T-helper 1 cell treated with Interleukin-12 subunit alpha and Interleukin-12 subunit beta and Interleukin-4 antibody, amounts not matched to agents 30 μg/mL and 1 μg/mL, for 36 hours (primary cell): ENCODE measurements around the gene NADSYN1.

Experiments used
- H3K27ac Mint-ChIP-seq: one replicate; pipeline ENCODE4 v1.8.0; 2021; ENCODE audit warnings: mild to moderate bottlenecking, mixed read lengths
- H3K27me3 Mint-ChIP-seq: one replicate; pipeline ENCODE4 v1.8.0; 2021; ENCODE audit warnings: low read depth, mixed read lengths
- H3K36me3 Mint-ChIP-seq: one replicate; pipeline ENCODE4 v1.8.0; 2021; ENCODE audit warnings: low read depth, mixed read lengths
- H3K4me1 Mint-ChIP-seq: one replicate; pipeline ENCODE4 v1.8.0; 2021; ENCODE audit warnings: low read depth, mixed read lengths
- H3K4me3 Mint-ChIP-seq: one replicate; pipeline ENCODE4 v1.8.0; 2021; ENCODE audit warnings: mild to moderate bottlenecking, moderate library complexity, mixed read lengths
- H3K9me3 Mint-ChIP-seq: one replicate; pipeline ENCODE4 v1.8.0; 2021; ENCODE audit warnings: mixed read lengths

Gene NADSYN1

DNA sequence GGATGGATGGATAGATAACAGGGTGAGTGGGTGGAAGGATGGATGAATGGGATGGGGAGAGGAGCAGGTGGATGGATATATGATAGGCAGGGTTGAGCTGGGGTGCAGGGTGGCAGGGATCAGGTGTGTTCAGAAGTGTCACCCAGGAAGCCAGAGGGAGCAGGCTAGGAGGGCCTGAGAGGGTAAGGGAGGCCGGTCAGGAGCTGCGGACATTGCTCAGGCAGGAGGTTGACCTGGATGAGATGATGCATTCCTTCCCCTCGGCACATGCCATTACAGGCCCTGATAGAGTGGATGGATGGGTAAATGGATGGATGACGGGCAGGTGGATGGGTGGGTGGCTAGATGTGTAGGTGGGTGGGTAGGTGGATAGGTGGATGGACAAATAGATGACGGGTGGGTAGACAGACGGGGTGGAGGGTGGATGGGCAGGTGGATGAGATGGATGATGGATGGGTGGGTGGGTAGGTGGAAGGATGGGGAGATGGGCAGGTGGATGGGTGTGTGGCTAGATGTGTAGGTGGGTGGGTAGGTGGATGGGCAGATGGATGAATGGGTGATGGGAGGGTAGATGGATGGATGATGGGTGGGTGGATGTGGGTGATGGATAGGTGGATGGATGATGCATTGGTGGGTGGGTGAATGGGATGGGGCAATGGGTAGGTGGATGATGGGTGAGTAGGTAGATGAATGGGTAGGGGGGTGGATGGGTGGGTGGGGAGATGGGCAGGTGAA, 12.8 kb upstream of the NADSYN1 start:
- H3K27me3 Mint-ChIP-seq = no peaks in the 10 kb centered on the region
- no peaks in the 10 kb centered on the region for H3K9me3 Mint-ChIP-seq
- H3K4me1 Mint-ChIP-seq = peaks cover 5% of the 10 kb centered on the region
- no peak overlapping the region for H3K27ac Mint-ChIP-seq
- H3K36me3 Mint-ChIP-seq = peaks cover 44% of the 10 kb centered on the region
- no peak overlapping the region for H3K4me3 Mint-ChIP-seq

DNA sequence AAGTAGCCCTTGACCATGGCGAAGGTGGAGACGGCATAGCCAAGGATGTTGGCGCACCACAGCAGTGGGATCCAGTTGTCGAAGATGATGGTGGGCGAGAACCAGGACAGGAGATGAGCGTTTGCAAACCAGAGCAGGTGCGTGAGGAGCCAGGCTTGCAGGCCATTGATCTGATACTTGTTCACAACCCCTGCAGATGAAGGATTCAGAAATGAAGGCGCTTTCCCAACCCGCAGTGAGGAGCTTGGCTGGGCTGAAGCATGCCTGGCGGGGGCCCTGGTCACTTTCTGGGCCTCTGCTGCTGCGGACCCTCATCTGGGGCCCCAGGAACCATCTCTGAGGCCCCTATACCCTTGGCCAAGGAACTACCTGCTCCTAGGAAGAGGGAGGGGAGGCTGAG, 11.8 kb upstream of the NADSYN1 start:
- Mint-ChIP-seq H3K27me3 (no peaks in the 10 kb centered on the region), H3K9me3 (peaks cover 6% of the 10 kb centered on the region), H3K27ac (no peak overlapping the region), H3K36me3 (peaks cover 53% of the 10 kb centered on the region), H3K4me3 (no peak overlapping the region), H3K4me1 (peaks cover 7% of the 10 kb centered on the region)

DNA sequence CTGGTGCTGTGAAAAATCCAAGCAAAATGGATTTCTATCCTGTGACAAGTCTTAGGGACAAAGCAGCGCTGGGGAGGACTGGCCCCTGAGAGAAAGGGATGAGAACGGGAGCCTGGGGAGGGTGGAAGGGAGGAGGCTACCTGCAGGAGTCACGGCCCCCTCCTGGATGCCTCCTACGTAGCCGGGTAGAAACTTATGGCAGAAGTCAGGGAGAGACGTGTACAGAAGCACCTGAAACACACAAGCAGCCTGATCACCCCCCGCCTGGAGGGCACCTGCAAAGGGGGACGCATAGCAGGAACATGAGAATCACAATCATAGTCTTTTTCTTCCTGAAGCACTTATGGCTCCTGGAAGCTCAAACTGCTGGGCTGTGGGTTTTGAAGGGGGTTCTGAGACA, 10.9 kb upstream of the NADSYN1 start:
- H3K4me1 Mint-ChIP-seq = peaks cover 14% of the 10 kb centered on the region

DNA sequence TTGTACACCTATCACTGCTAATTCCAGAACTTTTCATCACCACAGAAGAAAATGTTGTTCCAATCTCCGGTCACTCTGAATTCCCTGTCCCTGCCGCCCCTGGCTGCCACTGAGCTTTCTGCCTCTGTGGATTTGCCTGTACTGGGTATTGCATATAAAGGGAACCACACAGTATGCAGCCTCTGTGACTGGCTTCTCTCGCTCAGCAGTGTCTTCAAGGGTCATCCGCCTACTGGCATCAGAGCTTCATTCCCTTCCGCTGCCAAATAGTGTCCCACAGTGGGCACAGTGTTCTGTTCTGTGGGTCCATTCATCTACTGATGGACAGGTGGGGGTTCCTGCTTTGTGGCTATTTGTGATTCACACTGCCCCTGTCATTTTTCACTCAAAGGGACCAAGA, 10.1 kb upstream of the NADSYN1 start:
- H3K4me1 Mint-ChIP-seq = peaks cover 19% of the 10 kb centered on the region
- H3K4me3 Mint-ChIP-seq = no peak overlapping the region
- peaks cover 9% of the 10 kb centered on the region for H3K9me3 Mint-ChIP-seq
- no peak overlapping the region for H3K27ac Mint-ChIP-seq
- H3K27me3 Mint-ChIP-seq = no peaks in the 10 kb centered on the region
- peaks cover 60% of the 10 kb centered on the region for H3K36me3 Mint-ChIP-seq

More for the DNA sequence above, 10.9 kb upstream of the NADSYN1 start:
- H3K27ac Mint-ChIP-seq = no peak overlapping the region
- H3K9me3 Mint-ChIP-seq = peaks cover 9% of the 10 kb centered on the region
- H3K27me3 Mint-ChIP-seq = no peaks in the 10 kb centered on the region
- H3K36me3 Mint-ChIP-seq = peaks cover 59% of the 10 kb centered on the region
- no peak overlapping the region for H3K4me3 Mint-ChIP-seq

DNA sequence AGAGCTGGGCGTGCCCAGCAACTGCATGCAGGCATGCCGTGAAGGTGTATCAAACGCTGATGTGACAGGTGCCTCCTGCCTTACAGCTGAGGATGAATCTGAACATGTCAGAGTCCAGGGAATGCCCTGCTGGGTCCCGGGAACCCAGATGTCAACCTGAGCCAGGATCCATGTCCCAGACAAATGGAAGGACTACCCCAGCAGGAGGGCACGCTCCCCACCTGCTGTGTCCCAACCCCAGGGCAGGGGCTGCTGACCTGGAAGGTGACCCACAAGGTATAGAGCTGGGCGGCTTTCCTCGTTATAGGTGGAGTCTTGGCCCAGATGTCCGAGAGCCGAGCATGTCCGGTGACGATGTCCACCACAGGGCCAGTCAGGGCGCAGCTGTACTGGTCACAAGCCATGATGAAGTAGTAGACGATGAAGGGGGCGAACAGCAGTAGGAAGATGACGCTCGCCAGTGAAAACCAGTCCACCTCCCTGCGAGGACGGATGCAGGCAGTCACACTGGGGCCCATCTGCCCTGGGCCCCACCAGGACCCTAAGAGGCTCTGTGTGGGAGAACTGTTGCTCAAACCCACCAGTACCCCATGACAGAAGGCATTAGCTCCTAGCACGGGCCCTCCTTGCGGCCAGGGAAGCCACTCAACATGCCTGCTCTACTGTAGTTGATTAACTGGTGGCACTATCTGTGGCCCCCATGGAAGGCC, 9.1 kb upstream of the NADSYN1 start:
- H3K27ac Mint-ChIP-seq = no peak overlapping the region
- H3K9me3 Mint-ChIP-seq = peaks cover 9% of the 10 kb centered on the region
- peaks cover 60% of the 10 kb centered on the region for H3K36me3 Mint-ChIP-seq
- H3K4me3 Mint-ChIP-seq = no peak overlapping the region
- no peaks in the 10 kb centered on the region for H3K27me3 Mint-ChIP-seq
- H3K4me1 Mint-ChIP-seq = peaks cover 19% of the 10 kb centered on the region

DNA sequence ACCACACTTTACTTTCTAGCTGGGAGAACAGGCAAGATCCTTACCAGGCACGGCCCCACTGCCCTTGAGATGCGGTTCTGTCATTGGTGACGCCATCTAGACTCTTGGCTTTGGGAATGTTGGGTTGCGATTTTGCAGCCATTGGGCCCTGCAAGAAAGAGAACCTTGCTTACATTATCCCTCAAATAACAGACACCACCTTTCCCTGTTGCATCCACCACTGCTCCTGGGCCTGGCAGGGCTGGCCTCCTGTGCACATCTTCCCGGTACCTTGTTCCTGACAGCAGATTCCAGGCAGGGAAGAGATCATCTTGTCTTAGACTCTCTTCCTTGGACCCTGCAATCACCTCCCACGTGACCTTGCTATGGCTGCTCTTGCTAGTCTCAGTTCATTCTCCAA, 8.2 kb upstream of the NADSYN1 start:
- Mint-ChIP-seq H3K4me1 (peaks cover 25% of the 10 kb centered on the region), H3K27ac (no peak overlapping the region), H3K36me3 (peaks cover 54% of the 10 kb centered on the region)

DNA sequence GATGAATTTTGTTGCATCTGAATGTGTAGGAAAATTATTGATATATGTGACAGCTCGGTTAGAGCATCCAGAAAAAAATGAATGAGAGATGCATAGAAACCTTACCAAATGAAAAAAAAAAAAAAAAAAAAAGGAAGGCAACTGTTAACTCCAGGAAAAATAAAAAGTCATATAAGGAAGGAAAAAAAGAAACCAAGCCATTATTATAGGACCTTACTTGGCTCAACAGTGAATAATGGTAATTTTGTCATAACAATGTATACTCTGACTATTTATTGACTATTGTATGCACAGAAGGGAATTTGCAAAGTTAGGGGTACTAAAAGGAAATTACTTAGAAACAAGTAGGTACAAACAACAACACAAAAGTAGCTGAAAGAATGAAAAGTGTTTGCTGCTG, 6.9 kb upstream of the NADSYN1 start:
- Mint-ChIP-seq H3K27ac (no peak overlapping the region), H3K4me1 (peaks cover 35% of the 10 kb centered on the region), H3K4me3 (peak overlapping the region; percentile 93), H3K36me3 (peaks cover 45% of the 10 kb centered on the region), H3K27me3 (no peaks in the 10 kb centered on the region), H3K9me3 (peaks cover 9% of the 10 kb centered on the region)

More for the DNA sequence above, 8.2 kb upstream of the NADSYN1 start:
- H3K27me3 Mint-ChIP-seq = no peaks in the 10 kb centered on the region
- H3K9me3 Mint-ChIP-seq = peaks cover 9% of the 10 kb centered on the region
- H3K4me3 Mint-ChIP-seq = no peak overlapping the region

DNA sequence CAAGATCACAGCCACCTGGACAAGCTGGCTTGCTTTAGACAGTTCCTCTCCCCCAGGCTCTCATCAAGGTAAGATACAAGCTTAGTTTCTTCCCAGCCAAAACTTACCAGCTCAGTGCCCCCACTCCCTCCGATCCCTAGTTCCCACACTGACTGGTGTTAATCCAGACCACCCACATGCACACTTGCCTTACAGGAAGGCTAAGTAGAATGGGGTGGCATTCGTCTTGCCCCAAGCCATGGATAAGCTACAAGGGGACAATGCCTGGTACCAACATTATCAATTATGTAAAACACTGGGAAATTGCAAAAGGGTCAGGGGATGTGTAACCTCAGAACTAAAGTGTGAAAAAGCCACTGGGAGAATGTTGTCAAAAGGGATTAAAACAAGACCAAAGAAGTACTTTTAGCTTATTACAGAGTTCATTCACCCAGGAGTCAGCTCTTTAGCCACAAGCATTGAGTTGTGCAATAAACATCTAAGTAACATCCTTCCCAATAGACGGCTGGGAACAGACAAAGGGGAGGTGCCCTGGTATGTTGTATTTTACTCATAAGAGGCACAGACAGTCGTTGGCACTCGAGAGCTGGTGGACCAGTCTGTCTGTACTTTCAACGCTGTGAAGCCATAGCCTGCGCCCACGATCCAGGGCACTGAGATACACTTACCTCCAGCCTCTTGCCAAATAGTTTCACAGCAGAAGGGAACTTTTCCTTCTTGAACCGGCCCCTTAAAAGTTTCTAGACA, 5.9 kb upstream of the NADSYN1 start:
- Mint-ChIP-seq H3K27ac (peak overlapping the region; percentile 84), H3K9me3 (peaks cover 9% of the 10 kb centered on the region), H3K4me1 (peaks cover 45% of the 10 kb centered on the region), H3K4me3 (peak overlapping the region; percentile 93), H3K27me3 (no peaks in the 10 kb centered on the region), H3K36me3 (peaks cover 41% of the 10 kb centered on the region)

DNA sequence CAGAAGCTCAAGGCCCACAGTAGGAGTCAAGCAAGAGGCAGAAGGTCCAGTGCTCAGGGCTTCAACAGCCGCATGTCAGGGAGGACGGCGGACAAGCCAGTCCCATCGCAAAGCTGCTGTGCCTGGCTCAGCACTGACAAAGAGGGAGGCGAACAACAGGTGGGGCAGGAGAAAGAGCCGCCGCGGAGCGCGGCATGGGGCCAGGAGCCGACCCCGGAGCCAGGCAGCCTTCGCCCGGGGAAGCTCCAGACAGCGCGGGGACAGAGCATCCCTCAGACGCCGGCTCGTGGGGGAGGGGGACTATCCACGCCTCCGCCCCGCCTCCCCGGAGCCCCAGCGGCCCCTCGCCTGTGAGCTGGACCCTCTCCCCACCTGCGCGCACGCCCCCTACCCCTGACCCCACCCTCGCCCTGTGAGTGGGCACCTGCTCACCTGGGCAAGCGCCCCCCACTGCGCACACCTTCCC, 5.2 kb upstream of the NADSYN1 start:
- H3K9me3 Mint-ChIP-seq = peaks cover 9% of the 10 kb centered on the region
- peaks cover 38% of the 10 kb centered on the region for H3K36me3 Mint-ChIP-seq
- peak overlapping the region; percentile 93 for H3K4me3 Mint-ChIP-seq
- peaks cover 48% of the 10 kb centered on the region for H3K4me1 Mint-ChIP-seq
- H3K27ac Mint-ChIP-seq = peak overlapping the region; percentile 84
- no peaks in the 10 kb centered on the region for H3K27me3 Mint-ChIP-seq

DNA sequence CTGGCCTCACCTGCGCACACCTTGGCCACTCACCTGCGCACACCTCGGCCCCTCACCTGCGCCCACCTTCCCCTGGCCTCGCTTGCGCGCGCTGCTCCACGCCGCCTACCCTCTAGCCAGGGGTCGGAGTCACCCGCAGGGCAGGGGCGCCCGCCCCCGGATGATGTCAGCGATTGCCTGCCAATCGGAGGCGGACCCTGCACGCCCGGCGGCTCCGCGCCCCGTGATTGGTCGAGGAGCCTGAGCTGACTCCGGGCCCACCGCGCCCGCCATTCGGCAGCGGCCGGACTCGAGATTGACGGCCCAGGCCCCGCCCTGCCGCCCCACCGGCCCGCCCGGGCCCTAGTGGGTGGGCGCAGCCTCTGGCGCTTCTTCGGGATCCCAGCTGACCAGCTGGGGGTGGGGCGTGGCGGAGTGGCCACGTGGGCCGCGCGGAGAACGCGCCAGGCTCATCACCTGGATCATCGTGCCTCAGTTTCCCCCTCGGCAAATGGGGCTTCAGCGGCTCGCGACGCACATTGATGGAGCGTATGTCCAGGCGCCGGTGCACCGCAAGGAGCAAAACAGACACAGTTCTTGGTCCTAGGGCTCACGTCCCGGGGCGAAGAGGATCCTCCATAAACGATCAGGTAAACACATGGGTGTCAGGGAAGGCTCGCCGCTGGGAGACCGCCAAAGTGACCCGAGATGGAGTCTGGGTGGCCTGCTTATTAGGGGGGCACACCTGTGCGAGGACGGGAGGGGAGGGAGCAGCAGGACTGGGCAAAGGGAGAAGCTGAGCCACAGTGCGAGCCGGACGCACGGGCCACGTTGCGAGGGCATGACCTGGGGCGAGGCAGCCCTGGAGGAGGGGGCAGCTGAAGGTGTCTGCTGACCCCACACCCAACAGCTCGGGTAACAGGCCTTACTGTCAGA, 4.5 kb upstream of the NADSYN1 start, which contains the start of gene DHCR7:
TSS of gene DHCR7 (minus strand) at position 137 of the 915 bp plus-strand sequence. CDS start 3,441 bp downstream, outside the sequence.
- peaks cover 48% of the 10 kb centered on the region for H3K4me1 Mint-ChIP-seq
- H3K4me3 Mint-ChIP-seq = peak within 1 kb of the TSS; percentile 93
- H3K36me3 Mint-ChIP-seq = peaks cover 33% of the 10 kb centered on the region
- H3K27ac Mint-ChIP-seq = peak within 1 kb of the TSS; percentile 89
- no peaks in the 10 kb centered on the region for H3K27me3 Mint-ChIP-seq
- peaks cover 9% of the 10 kb centered on the region for H3K9me3 Mint-ChIP-seq

DNA sequence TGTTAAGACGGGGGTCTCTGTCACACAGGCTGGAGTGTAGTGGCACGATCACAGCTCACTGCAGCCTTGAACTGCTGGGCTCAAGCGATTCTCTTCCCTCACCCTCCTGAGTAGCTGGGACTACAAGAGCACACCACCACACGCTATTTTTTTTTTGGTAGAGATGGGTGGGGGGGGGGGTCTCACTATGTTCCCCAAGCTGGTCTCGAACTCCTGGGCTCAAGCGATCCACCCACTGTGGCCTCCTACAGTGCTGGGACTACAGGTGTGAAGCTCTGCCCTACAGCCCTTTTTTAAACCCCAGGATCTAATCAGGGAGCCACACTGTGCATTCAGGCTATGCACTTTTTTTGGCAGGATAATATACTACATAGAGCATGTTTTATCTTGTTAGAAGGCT, 3.4 kb upstream of the NADSYN1 start:
- peak overlapping the region; percentile 89 for H3K27ac Mint-ChIP-seq

DNA sequence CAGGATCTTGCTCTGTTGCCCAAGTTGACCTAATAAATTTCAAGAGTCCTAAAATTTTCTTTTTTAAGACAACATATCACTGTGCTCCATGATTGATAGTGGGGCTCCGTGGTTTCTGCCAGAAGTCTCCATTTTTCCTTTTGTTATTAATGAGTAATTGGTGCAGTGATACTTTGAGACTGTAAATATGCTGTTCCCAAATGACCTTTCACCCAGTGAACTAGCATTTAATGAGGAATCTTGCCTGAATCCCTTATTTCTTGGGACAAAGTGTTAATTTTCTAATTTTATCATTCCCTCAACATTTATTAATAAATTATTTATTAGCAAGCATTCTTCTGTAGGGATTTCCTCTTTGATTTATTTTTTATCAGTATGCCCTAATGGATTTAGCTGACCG, 2.5 kb upstream of the NADSYN1 start:
- peaks cover 29% of the 10 kb centered on the region for H3K36me3 Mint-ChIP-seq
- H3K9me3 Mint-ChIP-seq = peaks cover 9% of the 10 kb centered on the region
- peaks cover 55% of the 10 kb centered on the region for H3K4me1 Mint-ChIP-seq
- no peaks in the 10 kb centered on the region for H3K27me3 Mint-ChIP-seq
- H3K27ac Mint-ChIP-seq = no peak overlapping the region
- H3K4me3 Mint-ChIP-seq = peak overlapping the region; percentile 30

More for the DNA sequence above, 3.4 kb upstream of the NADSYN1 start:
- Mint-ChIP-seq H3K4me3 (peak overlapping the region; percentile 93), H3K9me3 (peaks cover 9% of the 10 kb centered on the region), H3K4me1 (peaks cover 54% of the 10 kb centered on the region), H3K27me3 (no peaks in the 10 kb centered on the region), H3K36me3 (peaks cover 29% of the 10 kb centered on the region)

DNA sequence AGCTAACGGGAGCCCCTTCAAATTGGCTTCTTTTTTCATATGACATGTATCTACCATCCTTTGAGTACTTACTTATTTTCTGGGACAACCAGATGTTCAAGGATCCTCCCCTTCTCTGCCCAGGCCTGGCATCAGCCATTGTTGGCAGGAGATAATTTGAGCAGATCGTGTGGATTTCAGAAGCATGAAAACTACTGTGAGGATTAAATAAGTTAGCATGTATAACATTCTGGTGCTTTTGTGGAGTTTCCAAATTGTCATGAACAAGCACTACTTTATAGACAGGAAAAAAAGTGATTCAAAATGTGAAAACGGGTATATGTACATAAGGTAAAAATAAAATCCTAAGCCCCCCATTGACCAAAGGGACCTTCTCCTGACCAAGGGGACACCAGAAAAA, 2.1 kb upstream of the NADSYN1 start:
- Mint-ChIP-seq H3K9me3 (peaks cover 6% of the 10 kb centered on the region), H3K27ac (peak overlapping the region; percentile 91), H3K4me1 (peaks cover 57% of the 10 kb centered on the region), H3K27me3 (no peaks in the 10 kb centered on the region), H3K4me3 (peak overlapping the region; percentile 91), H3K36me3 (peaks cover 26% of the 10 kb centered on the region)
